SK-N-SH treated with all-trans-retinoic acid at 6 μM for 48 hours (cell line): Measurements from ENCODE around the gene SEC61A2.

Experiments used
- ARNTL ChIP-seq: fragments of 450-650 bp; formaldehyde crosslinking; IDR thresholded peaks from 2 replicates; pipeline ENCODE4 v1.5.0; 2020; ENCODE audit warnings: low read depth, mild to moderate bottlenecking, moderate library complexity, borderline replicate concordance
- CSDC2 ChIP-seq: fragments of 250-450 bp; sonication (Bioruptor Pico); IDR thresholded peaks from 2 replicates; pipeline ENCODE4 v1.5.0; 2020; ENCODE audit warnings: mild to moderate bottlenecking, moderate library complexity
- ESRRG ChIP-seq: fragments of 250-450 bp; sonication (Bioruptor Pico); IDR thresholded peaks from 2 replicates; pipeline ENCODE4 v1.6.1; 2021; ENCODE audit warnings: mild to moderate bottlenecking
- PATZ1 ChIP-seq: fragments of 250-450 bp; sonication (Bioruptor Pico); IDR thresholded peaks from 2 replicates; pipeline ENCODE4 v1.8.0; 2020; ENCODE audit warnings: mild to moderate bottlenecking, moderate library complexity, borderline replicate concordance
- POU6F1 ChIP-seq: fragments of 250-450 bp; sonication (Bioruptor Pico); IDR thresholded peaks from 2 replicates; pipeline ENCODE4 v1.8.0; 2021; ENCODE audit warnings: low read depth, mild to moderate bottlenecking, moderate library complexity, borderline replicate concordance
- ZFP30 ChIP-seq: fragments of 450-650 bp; formaldehyde crosslinking; IDR thresholded peaks from 2 replicates; pipeline ENCODE4 v1.5.0; 2022; ENCODE audit warnings: mild to moderate bottlenecking, moderate library complexity

GRCh38 chr10:12091421-12091820 is 38.1 kb upstream of the SEC61A2 start:
- TF ChIP-seq ARNTL (CRISPR knock-in tag) (no peak), CSDC2 (CRISPR knock-in tag) (no peak), ZFP30 (CRISPR knock-in tag) (no peak), POU6F1 (CRISPR knock-in tag) (no peak), ESRRG (CRISPR knock-in tag) (no peak), PATZ1 (no peak)
